Neural progenitor cell (in vitro differentiated cells): ENCODE results near the gene AADAC. TPM values are rescaled to one million over a fixed set of nuclear protein-coding genes. Genes with fewer than 3 reads are reported as not detected.

Experiments
- DNase-seq: peaks from one replicate; pipeline ENCODE4 v3.0.0-alpha.2; 2016; ENCODE audit warnings: low spot score
- H2AFZ ChIP-seq: fragments of 200-600 bp; sonication (generic); replicated peaks from 2 replicates; pipeline ENCODE4 v1.6.1; 2016; ENCODE audit warnings: antibody characterized with exemption
- H3F3A ChIP-seq: fragments of 200-600 bp; sonication (generic); 2 replicates; pipeline ENCODE4 v1.6.1; 2016; ENCODE audit warnings: antibody characterized with exemption, low read depth
- H3K27ac ChIP-seq: fragments of 200-600 bp; sonication (generic); 2 replicates; pipeline ENCODE4 v1.5.1; 2016; ENCODE audit warnings: mild to moderate bottlenecking
- H3K27me3 ChIP-seq: fragments of 200-600 bp; sonication (generic); 2 replicates; pipeline ENCODE4 v1.6.1; 2016; ENCODE audit warnings: mild to moderate bottlenecking, moderate library complexity
- H3K36me3 ChIP-seq: fragments of 200-600 bp; sonication (generic); 2 replicates; pipeline ENCODE4 v1.5.1; 2016
- H3K4me1 ChIP-seq: fragments of 200-600 bp; sonication (generic); 2 replicates; pipeline ENCODE4 v1.6.1; 2016; ENCODE audit warnings: mixed run types
- H3K4me2 ChIP-seq: fragments of 200-600 bp; sonication (generic); 2 replicates; pipeline ENCODE4 v1.6.1; 2016
- H3K4me3 ChIP-seq: fragments of 200-600 bp; sonication (generic); 2 replicates; pipeline ENCODE4 v1.5.1; 2016
- H3K79me2 ChIP-seq: fragments of 200-600 bp; sonication (generic); 2 replicates; pipeline ENCODE4 v1.6.1; 2016; ENCODE audit warnings: low read depth
- H3K9ac ChIP-seq: fragments of 200-600 bp; sonication (generic); 2 replicates; pipeline ENCODE4 v1.6.1; 2016
- H3K9me3 ChIP-seq: fragments of 200-600 bp; sonication (generic); 2 replicates; pipeline ENCODE4 v1.5.1; 2016; ENCODE audit warnings: low read depth
- H4K20me1 ChIP-seq: fragments of 200-600 bp; sonication (generic); 2 replicates; pipeline ENCODE4 v1.6.1; 2016; ENCODE audit warnings: low read depth
- H3K27ac Mint-ChIP-seq: 3 replicates; pipeline ENCODE4 v1.8.0; 2021; ENCODE audit warnings: mixed read lengths
- H3K27me3 Mint-ChIP-seq: 2 replicates; pipeline ENCODE4 v1.8.0; 2022; ENCODE audit warnings: low read depth, mild to moderate bottlenecking, inconsistent platforms, moderate library complexity, mixed read lengths; ENCODE audit not compliant: insufficient read depth
- H3K36me3 Mint-ChIP-seq: 3 replicates; pipeline ENCODE4 v1.8.0; 2021; ENCODE audit warnings: mixed read lengths
- H3K4me1 Mint-ChIP-seq: 3 replicates; pipeline ENCODE4 v1.8.0; 2021; ENCODE audit warnings: mixed read lengths
- H3K4me3 Mint-ChIP-seq: 3 replicates; pipeline ENCODE4 v1.8.0; 2021; ENCODE audit warnings: mild to moderate bottlenecking, moderate library complexity, mixed read lengths
- H3K9me3 Mint-ChIP-seq: 3 replicates; pipeline ENCODE4 v1.8.0; 2020; ENCODE audit warnings: mixed read lengths
- EZH2 ChIP-seq: fragments of 200-600 bp; sonication (generic); IDR thresholded peaks from 2 replicates; pipeline ENCODE4 v1.6.1; 2017; ENCODE audit warnings: antibody characterized with exemption, mild to moderate bottlenecking, moderate library complexity
- EZH2phosphoT487 ChIP-seq: fragments of 200-600 bp; sonication (generic); IDR thresholded peaks from 2 replicates; pipeline ENCODE4 v1.6.1; 2017; ENCODE audit warnings: antibody characterized with exemption
- total RNA-seq: library from RNA; depleted of rRNA; stranded (reverse); fragments of >200 nt; gene quantifications from 2 replicates; pipeline ENCODE4 v1.2.3, GENCODE V29; 2015; ENCODE audit warnings: low replicate concordance
- TF ChIP-seq, protein P1 (sequence below): fragments of 200-600 bp; sonication (generic); IDR thresholded peaks from 2 replicates; pipeline ENCODE4 v1.5.1; 2017; ENCODE audit warnings: antibody characterized with exemption, mild to moderate bottlenecking

The AADAC gene
- total RNA-seq, 1 donor from 2014 or later = not detected

DNA sequence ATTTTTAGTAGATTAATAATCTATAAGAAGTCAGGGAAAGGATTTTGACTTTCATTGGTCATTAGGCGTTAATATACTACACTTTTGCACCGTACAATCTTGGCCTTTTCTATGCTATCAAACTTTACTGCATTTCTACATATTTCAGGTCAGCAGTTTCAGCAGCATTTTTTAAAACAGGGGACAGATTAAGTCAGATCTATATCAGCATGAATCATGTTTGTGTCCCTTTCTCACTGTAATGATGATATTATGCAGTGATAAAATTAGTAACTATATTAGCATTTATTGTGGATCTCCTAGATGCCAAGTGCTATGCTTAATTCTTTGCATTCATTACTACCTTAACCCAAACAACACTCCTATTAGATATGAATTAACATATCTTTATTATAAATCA is 20.3 kb upstream of the AADAC start:
- Mint-ChIP-seq H3K36me3 (no peaks in the 10 kb centered on the region), H3K27me3 (no peaks in the 10 kb centered on the region), H3K27ac (no peak overlapping the region), H3K4me3 (no peak overlapping the region), H3K9me3 (no peaks in the 10 kb centered on the region), H3K4me1 (no peaks in the 10 kb centered on the region)
- H3K79me2 ChIP-seq = no peaks in the 10 kb centered on the region
- no peak overlapping the region for H3K27ac ChIP-seq
- no peaks in the 10 kb centered on the region for H3K27me3 ChIP-seq
- no peaks in the 10 kb centered on the region for H4K20me1 ChIP-seq
- no peak overlapping the region for H3K4me3 ChIP-seq
- no peaks in the 10 kb centered on the region for H3K36me3 ChIP-seq
- peaks cover 4% of the 10 kb centered on the region for H3K9me3 ChIP-seq
- no peak overlapping the region for H3K4me2 ChIP-seq
- no peaks in the 10 kb centered on the region for H3F3A ChIP-seq
- H2AFZ ChIP-seq = no peak overlapping the region
- no peak for DNase-seq
- H3K4me1 ChIP-seq = no peaks in the 10 kb centered on the region
- no peak overlapping the region for H3K9ac ChIP-seq
- TF ChIP-seq, protein P1, sequence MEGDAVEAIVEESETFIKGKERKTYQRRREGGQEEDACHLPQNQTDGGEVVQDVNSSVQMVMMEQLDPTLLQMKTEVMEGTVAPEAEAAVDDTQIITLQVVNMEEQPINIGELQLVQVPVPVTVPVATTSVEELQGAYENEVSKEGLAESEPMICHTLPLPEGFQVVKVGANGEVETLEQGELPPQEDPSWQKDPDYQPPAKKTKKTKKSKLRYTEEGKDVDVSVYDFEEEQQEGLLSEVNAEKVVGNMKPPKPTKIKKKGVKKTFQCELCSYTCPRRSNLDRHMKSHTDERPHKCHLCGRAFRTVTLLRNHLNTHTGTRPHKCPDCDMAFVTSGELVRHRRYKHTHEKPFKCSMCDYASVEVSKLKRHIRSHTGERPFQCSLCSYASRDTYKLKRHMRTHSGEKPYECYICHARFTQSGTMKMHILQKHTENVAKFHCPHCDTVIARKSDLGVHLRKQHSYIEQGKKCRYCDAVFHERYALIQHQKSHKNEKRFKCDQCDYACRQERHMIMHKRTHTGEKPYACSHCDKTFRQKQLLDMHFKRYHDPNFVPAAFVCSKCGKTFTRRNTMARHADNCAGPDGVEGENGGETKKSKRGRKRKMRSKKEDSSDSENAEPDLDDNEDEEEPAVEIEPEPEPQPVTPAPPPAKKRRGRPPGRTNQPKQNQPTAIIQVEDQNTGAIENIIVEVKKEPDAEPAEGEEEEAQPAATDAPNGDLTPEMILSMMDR = no peak
- TF ChIP-seq EZH2phosphoT487 (no peak), EZH2 (no peak)

DNA sequence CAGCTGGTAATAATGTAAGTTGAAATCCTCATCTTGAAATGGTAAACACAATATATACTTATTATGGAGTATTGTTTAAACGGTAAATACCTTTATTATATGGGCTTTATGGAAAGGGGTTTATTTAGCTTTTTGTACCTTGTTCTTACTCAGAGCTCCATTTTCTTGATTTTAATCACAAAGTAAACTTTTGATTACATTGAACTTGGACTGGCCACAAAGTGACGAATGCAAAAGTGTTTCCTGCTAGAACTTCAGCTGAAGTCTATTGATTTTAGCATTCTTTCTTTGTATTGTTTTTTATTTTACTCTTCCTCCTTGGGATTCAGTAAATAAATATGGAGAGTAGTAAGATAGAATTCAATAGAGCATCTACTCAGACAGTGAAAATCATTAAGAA is 19.8 kb upstream of the AADAC start:
- no peaks in the 10 kb centered on the region for H3K36me3 Mint-ChIP-seq
- no peak overlapping the region for H3K27ac Mint-ChIP-seq
- H3K4me3 ChIP-seq = no peak overlapping the region
- H3K27me3 ChIP-seq = no peaks in the 10 kb centered on the region
- no peaks in the 10 kb centered on the region for H4K20me1 ChIP-seq
- H2AFZ ChIP-seq = no peak overlapping the region
- DNase-seq = no peak
- TF ChIP-seq, protein P1 = no peak
- no peaks in the 10 kb centered on the region for H3F3A ChIP-seq
- H3K27ac ChIP-seq = no peak overlapping the region
- no peak overlapping the region for H3K4me2 ChIP-seq
- no peak overlapping the region for H3K4me3 Mint-ChIP-seq
- H3K27me3 Mint-ChIP-seq = no peaks in the 10 kb centered on the region
- H3K9me3 ChIP-seq = peaks cover 4% of the 10 kb centered on the region
- H3K9ac ChIP-seq = no peak overlapping the region
- H3K36me3 ChIP-seq = no peaks in the 10 kb centered on the region
- no peaks in the 10 kb centered on the region for H3K9me3 Mint-ChIP-seq
- H3K4me1 ChIP-seq = no peaks in the 10 kb centered on the region
- no peaks in the 10 kb centered on the region for H3K4me1 Mint-ChIP-seq
- H3K79me2 ChIP-seq = no peaks in the 10 kb centered on the region

DNA sequence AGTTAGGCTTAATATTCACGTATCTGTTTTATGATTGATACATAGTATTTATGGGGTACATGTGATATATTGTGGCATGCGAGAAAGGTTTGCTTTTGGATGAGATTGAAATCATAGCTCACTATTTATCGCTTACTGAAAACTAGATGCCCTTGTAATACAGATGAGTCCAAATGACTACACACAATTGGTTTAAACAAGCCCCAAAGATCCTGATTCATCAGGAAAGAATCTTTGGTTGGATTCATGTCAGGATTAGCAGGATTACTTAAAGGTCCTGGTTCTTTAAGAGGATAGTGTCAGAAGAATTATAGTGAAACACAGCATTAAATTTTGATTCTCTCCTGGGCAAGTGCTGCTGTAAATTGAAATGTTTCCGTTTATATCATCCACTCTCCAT is 18.6 kb upstream of the AADAC start:
- Histone ChIP-seq H2AFZ (no peak overlapping the region), H3K9me3 (peaks cover 4% of the 10 kb centered on the region), H3K27ac (no peak overlapping the region), H3K9ac (no peak overlapping the region), H3K79me2 (no peaks in the 10 kb centered on the region), H3K4me1 (no peaks in the 10 kb centered on the region), H3K27me3 (no peaks in the 10 kb centered on the region), H3K36me3 (no peaks in the 10 kb centered on the region), H3F3A (no peaks in the 10 kb centered on the region), H3K4me3 (no peak overlapping the region), H3K4me2 (no peak overlapping the region), H4K20me1 (no peaks in the 10 kb centered on the region)
- TF ChIP-seq EZH2 = no peak
- no peak for TF ChIP-seq EZH2phosphoT487
- TF ChIP-seq, protein P1 = no peak
- Mint-ChIP-seq H3K27me3 (no peaks in the 10 kb centered on the region), H3K4me1 (no peaks in the 10 kb centered on the region), H3K9me3 (no peaks in the 10 kb centered on the region), H3K27ac (no peak overlapping the region), H3K4me3 (no peak overlapping the region), H3K36me3 (no peaks in the 10 kb centered on the region)
- DNase-seq = no peak
